MM.1S (cell line): Measurements from ENCODE around the gene DRAM1.

Experiments used
- DNase-seq: peaks from one replicate; pipeline ENCODE4 v3.0.0-alpha.2; 2015
- H2AFZ ChIP-seq: fragments of 300-600 bp; sonication (generic); 2 replicates; pipeline ENCODE4 v1.6.0; 2016; ENCODE audit warnings: antibody characterized with exemption, low read length
- H3F3A ChIP-seq: fragments of 300-600 bp; sonication (generic); 2 replicates; pipeline ENCODE4 v1.6.1; 2016; ENCODE audit warnings: mild to moderate bottlenecking, antibody characterized with exemption, low read length, moderate library complexity, mixed read lengths; ENCODE audit not compliant: insufficient read depth
- H3K27ac ChIP-seq: fragments of 300-600 bp; sonication (generic); 2 replicates; pipeline ENCODE4 v1.5.1; 2016; ENCODE audit warnings: mild to moderate bottlenecking, low read length
- H3K27me3 ChIP-seq: fragments of 300-600 bp; sonication (generic); replicated peaks from 2 replicates; pipeline ENCODE4 v1.6.0; 2016; ENCODE audit warnings: low read length; ENCODE audit not compliant: insufficient read depth
- H3K36me3 ChIP-seq: fragments of 300-600 bp; sonication (generic); replicated peaks from 2 replicates; pipeline ENCODE4 v1.6.1; 2016; ENCODE audit warnings: mild to moderate bottlenecking, low read length, mixed read lengths; ENCODE audit not compliant: insufficient read depth
- H3K4me1 ChIP-seq: fragments of 300-600 bp; sonication (generic); 2 replicates; pipeline ENCODE4 v1.6.1; 2016; ENCODE audit warnings: low read length, mixed read lengths
- H3K4me2 ChIP-seq: fragments of 300-600 bp; sonication (generic); 2 replicates; pipeline ENCODE4 v1.6.0; 2016; ENCODE audit warnings: low read depth, low read length
- H3K4me3 ChIP-seq: fragments of 300-600 bp; sonication (generic); 2 replicates; pipeline ENCODE4 v1.5.1; 2016; ENCODE audit warnings: low read length, mixed read lengths
- H3K79me2 ChIP-seq: fragments of 300-600 bp; sonication (generic); 2 replicates; pipeline ENCODE4 v1.6.1; 2016; ENCODE audit warnings: mixed run types, low read length, mixed read lengths
- H3K9ac ChIP-seq: fragments of 300-600 bp; sonication (generic); 2 replicates; pipeline ENCODE4 v1.6.1; 2016; ENCODE audit warnings: low read length, mixed read lengths
- H3K9me2 ChIP-seq: fragments of 300-600 bp; sonication (generic); replicated peaks from 2 replicates; pipeline ENCODE4 v1.6.1; 2016; ENCODE audit warnings: mild to moderate bottlenecking, low read length, mixed read lengths; ENCODE audit not compliant: insufficient read depth
- H3K9me3 ChIP-seq: fragments of 300-600 bp; sonication (generic); replicated peaks from 2 replicates; pipeline ENCODE4 v1.6.1; 2016; ENCODE audit warnings: mild to moderate bottlenecking, low read length, mixed read lengths; ENCODE audit not compliant: insufficient read depth
- H4K20me1 ChIP-seq: fragments of 300-600 bp; sonication (generic); 2 replicates; pipeline ENCODE4 v1.6.1; 2016; ENCODE audit warnings: mild to moderate bottlenecking, low read length, moderate library complexity, mixed read lengths; ENCODE audit not compliant: insufficient read depth
- EZH2 ChIP-seq: fragments of 300-600 bp; sonication (generic); optimal IDR thresholded peaks from 2 replicates; pipeline ENCODE3; 2017; ENCODE audit warnings: low read depth, mild to moderate bottlenecking, antibody characterized with exemption, low read length, mixed read lengths
- EZH2phosphoT487 ChIP-seq: fragments of 300-600 bp; sonication (generic); IDR thresholded peaks from 2 replicates; pipeline ENCODE4 v1.6.1; 2018; ENCODE audit warnings: antibody characterized with exemption, low read length
- TF ChIP-seq, protein P1 (sequence below): fragments of 300-600 bp; sonication (generic); IDR thresholded peaks from 2 replicates; pipeline ENCODE4 v1.5.1; 2016; ENCODE audit warnings: antibody characterized with exemption, low read length, mixed read lengths

DRAM1 gene

DNA sequence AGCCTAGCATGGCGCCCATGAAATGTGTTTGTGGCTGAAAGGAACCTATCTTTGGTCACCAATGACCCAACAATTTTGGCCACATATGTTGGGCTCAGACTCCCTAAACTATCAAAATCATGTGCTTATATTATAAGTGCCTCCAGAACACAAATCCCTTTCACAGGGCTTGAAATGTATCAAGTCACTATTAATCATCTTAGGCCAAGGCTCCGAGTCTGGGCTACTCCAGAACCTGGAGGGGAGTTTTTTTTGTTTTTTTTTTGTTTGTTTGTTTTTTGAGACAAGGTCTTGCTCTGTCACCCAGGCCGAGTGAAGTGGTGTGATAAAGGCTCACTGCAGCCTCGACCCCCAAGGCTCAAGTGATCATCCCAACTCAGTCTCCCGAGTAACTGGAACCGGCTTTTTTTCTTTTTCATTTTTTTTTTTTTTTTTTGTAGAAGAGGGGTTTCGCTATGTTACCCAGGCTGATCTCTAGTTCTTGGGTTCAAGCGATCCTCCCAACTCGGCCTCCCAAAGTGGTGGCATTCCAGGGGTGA, 989 bp upstream of the DRAM1 start:
- no peaks in the 10 kb centered on the region for H4K20me1 ChIP-seq
- H3K4me3 ChIP-seq = peak overlapping the region; percentile 99
- H3K9me3 ChIP-seq = no peaks in the 10 kb centered on the region
- H3F3A ChIP-seq = peaks cover 10% of the 10 kb centered on the region
- no peak for DNase-seq
- no peaks in the 10 kb centered on the region for H3K27me3 ChIP-seq
- H3K4me2 ChIP-seq = peak overlapping the region; percentile 72
- peak overlapping the region; percentile 94; the same call in 1 of the 2 replicates for H3K9ac ChIP-seq
- no peaks in the 10 kb centered on the region for H3K9me2 ChIP-seq
- H2AFZ ChIP-seq = peak overlapping the region; percentile 93
- TF ChIP-seq EZH2phosphoT487 = no peak
- no peak for TF ChIP-seq EZH2
- H3K4me1 ChIP-seq = peaks cover 7% of the 10 kb centered on the region
- H3K27ac ChIP-seq = no peak overlapping the region
- no peaks in the 10 kb centered on the region for H3K36me3 ChIP-seq
- no peaks in the 10 kb centered on the region for H3K79me2 ChIP-seq

DNA sequence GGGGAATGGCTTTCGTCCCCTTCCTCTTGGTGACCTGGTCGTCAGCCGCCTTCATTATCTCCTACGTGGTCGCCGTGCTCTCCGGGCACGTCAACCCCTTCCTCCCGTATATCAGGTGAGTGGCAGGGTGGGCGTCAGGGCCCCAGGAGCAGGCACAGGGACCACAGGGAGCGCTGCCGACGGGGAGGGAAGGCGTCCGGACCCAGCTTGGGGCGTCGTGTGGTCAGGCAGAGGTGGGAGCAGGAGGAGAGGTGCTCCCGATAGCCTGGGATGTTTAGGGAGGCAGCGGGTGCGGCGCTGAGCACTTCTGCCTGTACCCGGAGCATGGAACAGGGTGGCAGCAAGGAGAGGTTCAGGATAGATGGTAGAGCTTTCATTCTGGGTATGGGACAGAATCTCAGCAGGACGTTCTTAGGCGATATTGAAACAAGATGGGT, 444 bp downstream of the DRAM1 start:
- H3K4me1 ChIP-seq = peaks cover 7% of the 10 kb centered on the region
- peak overlapping the region; percentile 82 for H3K4me2 ChIP-seq
- peak overlapping the region; percentile 94 for H3K9ac ChIP-seq
- H3K4me3 ChIP-seq = peak overlapping the region; percentile 99
- H4K20me1 ChIP-seq = no peaks in the 10 kb centered on the region
- no peak for DNase-seq
- no peaks in the 10 kb centered on the region for H3K9me2 ChIP-seq
- no peaks in the 10 kb centered on the region for H3K36me3 ChIP-seq
- H3K27me3 ChIP-seq = no peaks in the 10 kb centered on the region
- peaks cover 10% of the 10 kb centered on the region for H3F3A ChIP-seq
- H2AFZ ChIP-seq = peak overlapping the region; percentile 100
- H3K27ac ChIP-seq = peak overlapping the region; percentile 79; the same call in 1 of the 2 replicates
- H3K9me3 ChIP-seq = no peaks in the 10 kb centered on the region
- TF ChIP-seq, protein P1, sequence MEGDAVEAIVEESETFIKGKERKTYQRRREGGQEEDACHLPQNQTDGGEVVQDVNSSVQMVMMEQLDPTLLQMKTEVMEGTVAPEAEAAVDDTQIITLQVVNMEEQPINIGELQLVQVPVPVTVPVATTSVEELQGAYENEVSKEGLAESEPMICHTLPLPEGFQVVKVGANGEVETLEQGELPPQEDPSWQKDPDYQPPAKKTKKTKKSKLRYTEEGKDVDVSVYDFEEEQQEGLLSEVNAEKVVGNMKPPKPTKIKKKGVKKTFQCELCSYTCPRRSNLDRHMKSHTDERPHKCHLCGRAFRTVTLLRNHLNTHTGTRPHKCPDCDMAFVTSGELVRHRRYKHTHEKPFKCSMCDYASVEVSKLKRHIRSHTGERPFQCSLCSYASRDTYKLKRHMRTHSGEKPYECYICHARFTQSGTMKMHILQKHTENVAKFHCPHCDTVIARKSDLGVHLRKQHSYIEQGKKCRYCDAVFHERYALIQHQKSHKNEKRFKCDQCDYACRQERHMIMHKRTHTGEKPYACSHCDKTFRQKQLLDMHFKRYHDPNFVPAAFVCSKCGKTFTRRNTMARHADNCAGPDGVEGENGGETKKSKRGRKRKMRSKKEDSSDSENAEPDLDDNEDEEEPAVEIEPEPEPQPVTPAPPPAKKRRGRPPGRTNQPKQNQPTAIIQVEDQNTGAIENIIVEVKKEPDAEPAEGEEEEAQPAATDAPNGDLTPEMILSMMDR = no peak
- TF ChIP-seq EZH2phosphoT487 = no peak
- no peak for TF ChIP-seq EZH2
- no peaks in the 10 kb centered on the region for H3K79me2 ChIP-seq

DNA sequence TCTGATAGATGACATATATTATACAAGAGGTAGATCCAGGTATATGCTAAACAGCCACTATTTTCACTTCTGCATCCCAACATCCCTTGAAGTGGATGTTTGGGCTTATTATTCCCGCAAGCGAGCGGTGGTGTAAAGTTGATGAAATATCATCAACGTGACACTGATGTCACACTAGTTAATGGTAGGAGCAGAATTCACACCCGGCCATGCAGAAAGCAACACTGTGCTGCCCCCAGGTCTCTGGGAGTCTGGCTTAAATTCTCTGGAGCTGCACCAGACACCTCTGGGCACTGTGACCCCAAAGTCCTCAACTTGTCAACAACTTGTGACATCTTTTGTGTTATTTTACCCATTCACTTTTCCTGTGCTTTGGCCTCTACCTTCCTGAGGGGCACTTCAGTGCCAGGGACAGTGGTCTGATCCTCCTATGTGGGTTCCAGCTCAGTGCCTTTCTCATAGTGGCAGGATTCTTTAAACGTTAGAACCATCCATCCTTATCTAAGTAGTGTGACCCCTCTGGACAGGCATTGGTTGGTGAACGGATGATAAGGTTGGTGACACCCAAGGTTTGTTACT, 952 bp downstream of the DRAM1 start:
- Histone ChIP-seq H3K9ac (peak overlapping the region; percentile 94), H2AFZ (peak overlapping the region; percentile 100)
- peak; percentile 8 for DNase-seq

More for the DNA sequence above, 952 bp downstream of the DRAM1 start:
- TF ChIP-seq, protein P1 = no peak
- TF ChIP-seq EZH2 = no peak
- no peak for TF ChIP-seq EZH2phosphoT487
- no peaks in the 10 kb centered on the region for H3K79me2 ChIP-seq
- H3K4me1 ChIP-seq = peaks cover 7% of the 10 kb centered on the region
- H3K27ac ChIP-seq = peak overlapping the region; percentile 79; the same call in 1 of the 2 replicates
- no peaks in the 10 kb centered on the region for H4K20me1 ChIP-seq
- no peaks in the 10 kb centered on the region for H3K36me3 ChIP-seq
- H3K9me2 ChIP-seq = no peaks in the 10 kb centered on the region
- peak overlapping the region; percentile 82 for H3K4me2 ChIP-seq
- peaks cover 10% of the 10 kb centered on the region for H3F3A ChIP-seq
- H3K9me3 ChIP-seq = no peaks in the 10 kb centered on the region
- H3K4me3 ChIP-seq = peak overlapping the region; percentile 99
- H3K27me3 ChIP-seq = no peaks in the 10 kb centered on the region
